HG02885 (cell line): ENCODE measurements around the gene MSX1.

Experiments used
- ATAC-seq: cut with Tn5 transposase; IDR thresholded peaks from one replicate; pipeline ENCODE4 v1.9.1; 2021; ENCODE audit warnings: mild to moderate bottlenecking; ENCODE audit not compliant: unreplicated experiment, poor library complexity

Gene MSX1

DNA sequence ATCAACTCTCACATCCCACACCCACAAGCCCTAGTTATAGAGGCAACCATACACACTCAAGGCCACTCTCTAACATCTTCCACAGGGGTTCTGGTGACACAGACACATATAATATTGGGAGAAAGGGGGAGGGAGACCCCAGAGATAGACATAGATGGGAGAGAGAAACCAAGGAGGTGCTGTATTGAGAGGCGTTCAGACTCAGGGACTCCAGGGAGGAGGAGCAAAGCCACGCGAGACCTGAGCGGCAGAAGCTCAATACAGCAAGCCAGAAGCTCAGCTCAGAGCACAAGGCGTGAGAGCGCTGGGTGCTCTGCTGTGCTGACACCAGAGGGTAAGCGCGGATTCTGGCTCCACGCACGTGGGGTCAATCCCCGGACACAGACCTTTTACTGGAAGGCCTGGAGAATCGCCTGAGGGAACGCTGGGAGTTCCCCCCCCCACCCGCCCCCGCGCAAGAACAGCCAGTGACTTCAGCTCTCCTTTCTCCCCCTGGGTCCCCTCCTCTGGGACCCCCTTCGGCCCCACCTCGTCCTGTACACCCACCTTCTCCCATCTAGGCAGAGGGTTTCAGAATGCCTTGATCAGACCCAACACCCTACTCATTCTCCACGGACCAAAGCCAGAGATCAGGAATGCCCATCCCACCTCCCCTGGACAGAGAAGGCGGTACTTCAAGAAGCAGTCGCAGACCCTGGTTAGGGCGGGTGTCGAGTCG lies 8.7 kb downstream of the MSX1 start:
- ATAC-seq, result no peak

- ATAC-seq, result no peak
These were observed 9.6 kb downstream of the MSX1 start for GRCh38 chr4:4868758-4869723.

- ATAC-seq, result no peak
These were observed 10.5 kb downstream of the MSX1 start for GRCh38 chr4:4869731-4870571.

- ATAC-seq, result no peak
These were observed 11.2 kb downstream of the MSX1 start for GRCh38 chr4:4870576-4871241.

DNA sequence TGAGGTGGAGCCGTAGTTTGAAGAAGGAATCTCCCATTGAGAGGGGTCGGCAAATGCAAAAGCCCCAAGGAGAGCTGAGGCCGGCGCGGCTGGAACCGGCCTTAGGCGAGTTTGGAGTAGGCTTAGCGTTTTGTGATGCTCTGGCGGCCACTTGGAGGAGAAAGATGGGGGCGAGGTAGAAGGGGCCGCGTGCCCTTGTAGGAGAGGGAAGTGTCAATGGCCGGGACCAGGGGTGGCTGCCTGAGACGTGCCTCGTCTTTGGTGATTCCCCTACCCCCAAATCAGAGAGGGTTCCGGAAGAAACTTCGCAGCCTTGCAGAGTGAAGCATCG lies 11.7 kb downstream of the MSX1 start:
- ATAC-seq, result no peak

GRCh38 chr4:4871573-4872313 lies 12.3 kb downstream of the MSX1 start:
- no peak for ATAC-seq

GRCh38 chr4:4872314-4872903 lies 12.9 kb downstream of the MSX1 start:
- no peak for ATAC-seq

DNA sequence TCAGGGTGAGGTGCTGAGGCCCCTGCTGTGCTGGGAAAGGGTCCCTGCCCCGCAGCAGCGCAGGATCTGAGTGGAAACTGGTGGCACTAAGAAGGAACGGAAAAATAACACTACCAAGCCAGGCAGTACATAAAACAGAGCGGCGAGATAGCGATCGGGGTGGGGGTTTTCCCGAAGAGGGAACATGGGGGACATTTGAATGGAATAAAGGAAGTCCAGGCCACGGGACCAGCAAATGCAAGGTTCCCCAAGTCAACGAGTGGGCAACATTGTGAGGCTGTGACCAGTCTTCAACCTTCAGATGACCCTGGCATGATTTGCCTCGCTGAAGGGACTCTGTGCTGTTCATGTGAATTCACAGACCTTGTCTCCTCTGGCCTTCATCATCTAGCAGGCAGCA lies 13.7 kb downstream of the MSX1 start:
- no peak for ATAC-seq

DNA sequence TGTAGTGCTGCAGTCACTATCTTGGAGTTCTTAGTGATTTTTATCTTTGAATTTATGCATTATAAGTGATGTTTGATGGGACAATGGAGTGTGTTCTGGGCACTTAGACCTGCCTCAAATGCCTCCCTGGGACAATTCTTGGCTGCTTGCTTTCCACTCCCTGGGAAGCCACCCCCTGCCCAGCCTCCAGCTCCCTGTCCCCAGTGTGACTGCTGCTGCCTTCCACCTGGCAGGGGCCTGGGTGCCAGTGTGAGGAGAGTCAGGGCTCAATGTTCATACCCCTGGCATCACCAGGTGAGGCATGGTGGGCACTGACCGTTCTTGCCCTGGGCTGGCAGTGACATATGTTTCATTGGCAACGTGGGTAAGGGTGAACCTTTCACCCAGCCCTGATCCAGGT lies 14.8 kb downstream of the MSX1 start:
- no peak for ATAC-seq

GRCh38 chr4:4875147-4875546 lies 15.7 kb downstream of the MSX1 start:
- ATAC-seq, result no peak

DNA sequence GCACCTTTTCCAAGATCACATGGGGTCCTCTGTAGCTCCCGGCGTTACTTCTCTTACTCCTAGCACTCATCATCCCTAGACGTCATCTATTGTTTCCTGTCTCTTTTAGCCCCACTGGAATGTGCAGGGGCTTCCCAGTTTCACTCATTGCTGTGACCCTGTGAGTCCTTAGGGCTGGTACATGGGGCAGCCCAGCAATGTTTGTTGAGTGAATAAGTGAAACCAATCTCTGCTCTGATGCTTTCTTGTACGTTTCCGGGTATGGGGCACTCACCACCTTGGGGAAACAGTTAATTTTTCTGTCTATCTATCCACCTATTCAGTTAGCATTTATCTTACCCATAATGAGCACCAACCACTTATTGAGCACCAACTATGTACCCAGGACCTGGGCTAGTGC lies 16.1 kb downstream of the MSX1 start:
- ATAC-seq, result no peak

- ATAC-seq, result no peak
These were observed 17.6 kb downstream of the MSX1 start for GRCh38 chr4:4876945-4877661.

DNA sequence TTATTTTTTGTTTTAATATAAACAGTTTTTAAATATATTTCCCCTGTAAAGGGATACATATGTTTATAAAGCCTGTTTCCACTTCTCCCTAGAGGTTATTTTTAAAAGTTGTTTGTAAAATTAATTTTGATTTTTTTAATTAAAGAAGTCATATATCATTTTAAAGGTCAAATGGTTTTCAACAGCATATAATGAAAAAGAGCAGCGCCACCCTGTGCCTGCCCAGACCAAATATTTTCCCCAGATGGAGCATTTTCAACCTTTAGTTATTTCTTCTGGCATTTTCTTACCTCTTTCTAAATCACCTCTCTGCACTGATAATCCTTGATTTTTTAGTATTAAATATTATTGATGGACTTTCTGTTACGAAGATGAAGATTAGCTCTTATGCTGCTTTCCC lies 21.0 kb downstream of the MSX1 start:
- ATAC-seq, result no peak

DNA sequence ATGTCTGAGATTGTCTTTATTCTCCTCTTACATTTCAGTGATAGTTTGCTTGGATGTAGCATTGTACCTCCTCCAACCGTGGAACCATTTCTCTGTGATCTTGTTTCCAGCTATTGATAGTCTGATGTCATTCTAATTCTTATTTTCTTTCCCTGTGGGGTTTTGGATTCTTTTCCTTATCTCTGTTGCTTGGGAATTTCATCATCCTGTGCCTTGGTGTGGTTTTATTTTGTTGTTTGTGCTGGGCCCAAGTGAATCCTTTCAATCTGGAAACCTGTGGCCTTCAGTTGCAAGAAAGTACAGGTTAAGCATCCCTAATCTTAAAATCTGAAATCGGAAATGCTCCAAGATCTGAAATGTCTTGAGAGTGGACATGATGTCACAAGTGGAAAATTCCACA lies 22.0 kb downstream of the MSX1 start:
- no peak for ATAC-seq

- no peak for ATAC-seq
These were observed 25.1 kb downstream of the MSX1 start for GRCh38 chr4:4884611-4885010.

- no peak for ATAC-seq
These were observed 28.0 kb downstream of the MSX1 start for GRCh38 chr4:4887426-4887825.

- no peak for ATAC-seq
These were observed 29.2 kb downstream of the MSX1 start for GRCh38 chr4:4888695-4889094.

- ATAC-seq, result no peak
These were observed 30.3 kb downstream of the MSX1 start for GRCh38 chr4:4889781-4890180.
